Osteoblast (primary cell): ENCODE measurements around the gene AP5S1. TPM values are rescaled to one million over a fixed set of nuclear protein-coding genes. Genes with fewer than 3 reads are reported as not detected.

Experiments
- DNase-seq: peaks from one replicate; pipeline ENCODE4 v3.0.0; 2011; ENCODE audit warnings: low spot score, mixed read lengths; ENCODE audit not compliant: insufficient read length; ENCODE audit errors: missing footprints
- H2AFZ ChIP-seq: 2 replicates; pipeline ENCODE4 v1.6.0; 2011; ENCODE audit warnings: mild to moderate bottlenecking, low read length
- H3K27ac ChIP-seq: 2 replicates; pipeline ENCODE4 v1.5.1; 2011; ENCODE audit warnings: mild to moderate bottlenecking, low read depth, low read length, moderate library complexity
- H3K27me3 ChIP-seq: 2 replicates; pipeline ENCODE4 v1.6.0; 2012; ENCODE audit warnings: mild to moderate bottlenecking, control low read depth, inconsistent platforms, low read length, moderate library complexity; ENCODE audit not compliant: insufficient read depth
- H3K36me3 ChIP-seq: 2 replicates; pipeline ENCODE4 v1.5.1; 2011; ENCODE audit warnings: mild to moderate bottlenecking, low read length, control low read depth, moderate library complexity; ENCODE audit not compliant: insufficient read depth
- H3K4me1 ChIP-seq: 2 replicates; pipeline ENCODE4 v1.5.1; 2011; ENCODE audit warnings: mild to moderate bottlenecking, low read length, control low read depth, moderate library complexity; ENCODE audit not compliant: insufficient read depth
- H3K4me2 ChIP-seq: 2 replicates; pipeline ENCODE4 v1.6.0; 2011; ENCODE audit warnings: mild to moderate bottlenecking, low read length; ENCODE audit not compliant: insufficient read depth
- H3K4me3 ChIP-seq: fragments of 200-600 bp; sonication (generic); 3 replicates; pipeline ENCODE4 v1.5.1; 2012; ENCODE audit warnings: mild to moderate bottlenecking, low read length, inconsistent platforms; ENCODE audit not compliant: insufficient read depth
- H3K79me2 ChIP-seq: 2 replicates; pipeline ENCODE4 v1.6.0; 2012; ENCODE audit warnings: mild to moderate bottlenecking, low read length, control low read depth, inconsistent platforms; ENCODE audit not compliant: insufficient read depth
- H3K9me3 ChIP-seq: 2 replicates; pipeline ENCODE4 v1.5.1; 2011; ENCODE audit warnings: low read depth, low read length, control low read depth
- H4K20me1 ChIP-seq: 2 replicates; pipeline ENCODE4 v1.6.0; 2012; ENCODE audit warnings: mild to moderate bottlenecking, low read length, control low read depth; ENCODE audit not compliant: insufficient read depth
- total RNA-seq: library from RNA; depleted of rRNA; stranded (reverse); fragments of >200 nt; gene quantifications from 2 replicates; pipeline ENCODE4 v1.2.3, GENCODE V29; 2012
- TF ChIP-seq, protein P1 (sequence below): IDR thresholded peaks from 2 replicates; pipeline ENCODE4 v1.5.1; 2011; ENCODE audit warnings: mild to moderate bottlenecking, low read depth, low read length, moderate library complexity; ENCODE audit errors: extremely low read depth

AP5S1 gene
- total RNA-seq, 1 donor: 25.3 TPM

- Histone ChIP-seq H3K4me2 (no peak overlapping the region), H3K27me3 (no peaks in the 10 kb centered on the region), H4K20me1 (peaks cover 10% of the 10 kb centered on the region), H3K4me3 (no peak overlapping the region), H3K4me1 (peaks cover 28% of the 10 kb centered on the region), H3K79me2 (peaks cover 53% of the 10 kb centered on the region), H3K27ac (no peak overlapping the region), H3K36me3 (peaks cover 66% of the 10 kb centered on the region), H3K9me3 (no peaks in the 10 kb centered on the region), H2AFZ (no peak overlapping the region)
- TF ChIP-seq, protein P1, sequence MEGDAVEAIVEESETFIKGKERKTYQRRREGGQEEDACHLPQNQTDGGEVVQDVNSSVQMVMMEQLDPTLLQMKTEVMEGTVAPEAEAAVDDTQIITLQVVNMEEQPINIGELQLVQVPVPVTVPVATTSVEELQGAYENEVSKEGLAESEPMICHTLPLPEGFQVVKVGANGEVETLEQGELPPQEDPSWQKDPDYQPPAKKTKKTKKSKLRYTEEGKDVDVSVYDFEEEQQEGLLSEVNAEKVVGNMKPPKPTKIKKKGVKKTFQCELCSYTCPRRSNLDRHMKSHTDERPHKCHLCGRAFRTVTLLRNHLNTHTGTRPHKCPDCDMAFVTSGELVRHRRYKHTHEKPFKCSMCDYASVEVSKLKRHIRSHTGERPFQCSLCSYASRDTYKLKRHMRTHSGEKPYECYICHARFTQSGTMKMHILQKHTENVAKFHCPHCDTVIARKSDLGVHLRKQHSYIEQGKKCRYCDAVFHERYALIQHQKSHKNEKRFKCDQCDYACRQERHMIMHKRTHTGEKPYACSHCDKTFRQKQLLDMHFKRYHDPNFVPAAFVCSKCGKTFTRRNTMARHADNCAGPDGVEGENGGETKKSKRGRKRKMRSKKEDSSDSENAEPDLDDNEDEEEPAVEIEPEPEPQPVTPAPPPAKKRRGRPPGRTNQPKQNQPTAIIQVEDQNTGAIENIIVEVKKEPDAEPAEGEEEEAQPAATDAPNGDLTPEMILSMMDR: no peak
- no peak for DNase-seq
Observed at GRCh38 chr20:3800256-3800877, 20.0 kb upstream of the AP5S1 start.

GRCh38 chr20:3800878-3801260, 19.5 kb upstream of the AP5S1 start:
- H3K4me1 ChIP-seq: peaks cover 33% of the 10 kb centered on the region
- H2AFZ ChIP-seq: no peak overlapping the region
- no peak for DNase-seq
- peaks cover 50% of the 10 kb centered on the region for H3K79me2 ChIP-seq
- H3K4me2 ChIP-seq: no peak overlapping the region
- peaks cover 12% of the 10 kb centered on the region for H4K20me1 ChIP-seq
- TF ChIP-seq, protein P1: no peak
- H3K9me3 ChIP-seq: no peaks in the 10 kb centered on the region
- H3K27ac ChIP-seq: no peak overlapping the region
- H3K27me3 ChIP-seq: no peaks in the 10 kb centered on the region
- H3K4me3 ChIP-seq: no peak overlapping the region
- H3K36me3 ChIP-seq: peaks cover 68% of the 10 kb centered on the region

DNA sequence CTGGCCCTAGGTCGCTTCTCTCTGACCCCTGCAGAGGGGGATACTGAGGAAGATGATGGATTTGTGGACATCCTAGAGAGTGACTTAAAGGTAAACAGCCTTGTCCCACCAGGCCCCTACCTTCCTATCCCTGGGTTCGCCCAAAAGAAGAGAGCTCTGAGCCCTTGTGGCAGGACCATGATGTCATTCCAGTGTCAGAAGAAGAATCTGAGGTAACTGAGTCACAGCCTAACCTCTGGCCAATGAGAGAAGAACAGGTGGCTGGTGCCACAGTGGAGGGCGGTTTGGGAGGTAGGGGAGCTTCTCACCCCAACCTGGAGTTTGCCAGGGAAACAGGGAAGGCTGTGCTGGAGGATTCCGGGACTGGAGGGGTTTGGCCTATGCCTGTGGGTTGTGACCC, 19.0 kb upstream of the AP5S1 start:
- Histone ChIP-seq H3K4me3 (no peak overlapping the region), H4K20me1 (peaks cover 12% of the 10 kb centered on the region), H3K9me3 (no peaks in the 10 kb centered on the region), H3K27me3 (no peaks in the 10 kb centered on the region), H3K4me1 (peaks cover 37% of the 10 kb centered on the region), H2AFZ (no peak overlapping the region), H3K27ac (no peak overlapping the region), H3K79me2 (peaks cover 50% of the 10 kb centered on the region), H3K4me2 (no peak overlapping the region), H3K36me3 (peaks cover 72% of the 10 kb centered on the region)
- TF ChIP-seq, protein P1: no peak
- no peak for DNase-seq

DNA sequence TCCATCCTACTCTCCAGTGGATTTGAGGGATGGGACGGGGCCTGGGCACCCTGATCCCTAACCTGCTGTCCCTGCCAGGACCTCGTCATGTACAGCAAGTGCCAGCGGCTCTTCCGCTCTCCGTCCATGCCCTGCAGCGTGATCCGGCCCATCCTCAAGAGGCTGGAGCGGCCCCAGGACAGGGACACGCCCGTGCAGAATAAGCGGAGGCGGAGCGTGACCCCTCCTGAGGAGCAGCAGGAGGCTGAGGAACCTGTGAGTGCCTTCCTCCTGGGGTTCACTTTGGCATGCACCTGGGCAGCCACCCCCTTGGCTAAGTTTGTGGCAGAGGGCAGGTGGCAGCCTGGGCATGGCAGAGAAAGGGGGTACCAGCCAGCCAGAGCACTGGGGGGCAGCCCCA, 18.5 kb upstream of the AP5S1 start:
- no peak for DNase-seq
- no peak overlapping the region for H2AFZ ChIP-seq
- TF ChIP-seq, protein P1: no peak
- no peak overlapping the region for H3K27ac ChIP-seq
- H3K4me2 ChIP-seq: no peak overlapping the region
- H3K27me3 ChIP-seq: no peaks in the 10 kb centered on the region
- H3K79me2 ChIP-seq: peaks cover 45% of the 10 kb centered on the region
- peaks cover 8% of the 10 kb centered on the region for H4K20me1 ChIP-seq
- H3K9me3 ChIP-seq: no peaks in the 10 kb centered on the region
- H3K4me1 ChIP-seq: peaks cover 37% of the 10 kb centered on the region
- H3K4me3 ChIP-seq: no peak overlapping the region
- H3K36me3 ChIP-seq: peaks cover 73% of the 10 kb centered on the region
